Skeletal muscle cell (primary cell): Measurements from ENCODE around the gene ATP23.

Source experiments
- DNase-seq: peaks from one replicate; pipeline ENCODE4 v3.0.0-alpha.2; 2010; ENCODE audit warnings: low read depth
- H3K4me3 ChIP-seq: 2 replicates; pipeline ENCODE4 v1.5.1; 2011; ENCODE audit warnings: low read depth, mild to moderate bottlenecking, control low read depth, low read length, moderate library complexity

The ATP23 gene, protein sequence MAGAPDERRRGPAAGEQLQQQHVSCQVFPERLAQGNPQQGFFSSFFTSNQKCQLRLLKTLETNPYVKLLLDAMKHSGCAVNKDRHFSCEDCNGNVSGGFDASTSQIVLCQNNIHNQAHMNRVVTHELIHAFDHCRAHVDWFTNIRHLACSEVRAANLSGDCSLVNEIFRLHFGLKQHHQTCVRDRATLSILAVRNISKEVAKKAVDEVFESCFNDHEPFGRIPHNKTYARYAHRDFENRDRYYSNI

DNA sequence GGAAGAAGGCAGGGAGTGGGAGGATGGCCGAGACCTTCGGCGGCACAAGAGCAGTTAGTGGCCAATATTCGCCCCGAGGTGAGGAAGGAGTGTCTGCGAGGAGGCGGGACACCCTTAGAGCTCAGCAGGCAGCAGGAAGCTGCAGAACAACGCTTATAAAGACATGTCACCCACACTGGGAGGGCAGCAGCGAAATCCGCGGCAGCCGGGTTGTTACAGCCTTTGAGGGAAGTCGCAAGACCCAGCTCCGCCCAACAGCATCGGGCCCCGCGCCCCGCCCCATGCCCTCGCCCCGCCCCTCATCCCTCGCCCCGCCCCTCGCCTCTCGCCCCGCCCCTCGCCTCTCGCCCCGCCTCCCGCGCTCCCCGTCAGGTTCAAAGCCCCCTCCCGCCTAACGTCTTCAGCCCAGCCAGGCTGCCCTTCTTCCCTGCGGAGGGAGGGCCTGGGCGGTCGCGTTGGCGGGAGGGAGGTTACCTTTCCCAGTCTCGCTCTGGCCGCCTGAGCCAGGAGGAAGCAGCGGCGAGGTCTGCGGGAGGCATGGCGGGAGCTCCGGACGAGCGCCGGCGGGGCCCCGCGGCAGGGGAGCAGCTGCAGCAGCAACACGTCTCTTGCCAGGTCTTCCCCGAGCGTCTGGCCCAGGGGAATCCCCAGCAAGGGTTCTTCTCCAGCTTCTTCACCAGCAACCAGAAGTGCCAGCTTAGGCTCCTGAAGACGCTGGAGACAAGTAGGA is at the start of gene ATP23:
Gene ATP23 (plus strand): TSS at position 403 of the 730 bp plus-strand sequence. CDS start 135 bp downstream, at position 538.
- peak; percentile 67 for DNase-seq
- H3K4me3 ChIP-seq = peak within 1 kb of the TSS; percentile 71

DNA sequence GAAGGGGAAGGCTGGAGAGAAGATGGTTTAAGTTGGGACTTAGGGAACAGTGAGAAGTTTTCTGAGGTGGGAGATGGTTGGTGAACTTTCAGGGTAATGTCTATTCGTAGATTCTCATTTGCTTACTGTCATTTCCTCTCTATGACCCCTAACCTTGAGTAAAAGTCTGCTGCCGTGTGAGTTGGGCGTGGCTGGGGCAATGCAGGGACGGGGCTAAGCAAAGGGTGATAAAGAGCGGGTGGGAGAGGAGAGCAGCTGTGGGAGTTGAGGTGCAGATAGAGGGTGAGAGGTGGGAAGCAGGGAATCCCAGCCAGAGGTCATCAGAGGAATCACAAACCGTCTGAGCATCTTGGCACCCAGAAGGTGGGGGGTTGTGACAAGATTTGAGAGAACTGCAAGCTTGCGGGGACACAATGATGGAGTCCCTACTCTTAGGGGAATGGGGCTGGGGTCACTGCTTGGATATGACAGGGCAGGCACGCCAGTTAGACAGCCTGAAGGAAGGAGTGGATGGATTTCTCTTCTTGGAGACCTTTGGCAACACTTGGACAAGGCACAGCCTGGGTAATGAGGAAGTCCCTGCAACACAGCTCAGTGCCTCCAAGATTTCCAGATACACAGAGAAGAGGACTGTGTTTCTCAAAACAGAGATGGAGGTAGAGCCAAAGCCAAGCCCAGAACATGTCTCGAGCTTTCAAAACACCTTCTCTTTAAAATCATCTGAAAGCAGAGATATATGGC is 49.0 kb upstream of the ATP23 start:
- no peak overlapping the region for H3K4me3 ChIP-seq
- DNase-seq = no peak

- peak; percentile 93 for DNase-seq
- peak overlapping the region; percentile 14 for H3K4me3 ChIP-seq
Observed at GRCh38 chr12:57893431-57894353, 47.7 kb upstream of the ATP23 start.

- DNase-seq = no peak
- H3K4me3 ChIP-seq = peak overlapping the region; percentile 3
Observed at GRCh38 chr12:57894399-57895292, 46.7 kb upstream of the ATP23 start.

- H3K4me3 ChIP-seq = no peak overlapping the region
- no peak for DNase-seq
Observed at GRCh38 chr12:57895389-57896114, 45.8 kb upstream of the ATP23 start.

GRCh38 chr12:57896115-57896433 is 45.3 kb upstream of the ATP23 start:
- peak overlapping the region; percentile 43 for H3K4me3 ChIP-seq
- DNase-seq = no peak

- peak overlapping the region; percentile 43 for H3K4me3 ChIP-seq
- no peak for DNase-seq
Observed at GRCh38 chr12:57896434-57897201, 44.7 kb upstream of the ATP23 start.

DNA sequence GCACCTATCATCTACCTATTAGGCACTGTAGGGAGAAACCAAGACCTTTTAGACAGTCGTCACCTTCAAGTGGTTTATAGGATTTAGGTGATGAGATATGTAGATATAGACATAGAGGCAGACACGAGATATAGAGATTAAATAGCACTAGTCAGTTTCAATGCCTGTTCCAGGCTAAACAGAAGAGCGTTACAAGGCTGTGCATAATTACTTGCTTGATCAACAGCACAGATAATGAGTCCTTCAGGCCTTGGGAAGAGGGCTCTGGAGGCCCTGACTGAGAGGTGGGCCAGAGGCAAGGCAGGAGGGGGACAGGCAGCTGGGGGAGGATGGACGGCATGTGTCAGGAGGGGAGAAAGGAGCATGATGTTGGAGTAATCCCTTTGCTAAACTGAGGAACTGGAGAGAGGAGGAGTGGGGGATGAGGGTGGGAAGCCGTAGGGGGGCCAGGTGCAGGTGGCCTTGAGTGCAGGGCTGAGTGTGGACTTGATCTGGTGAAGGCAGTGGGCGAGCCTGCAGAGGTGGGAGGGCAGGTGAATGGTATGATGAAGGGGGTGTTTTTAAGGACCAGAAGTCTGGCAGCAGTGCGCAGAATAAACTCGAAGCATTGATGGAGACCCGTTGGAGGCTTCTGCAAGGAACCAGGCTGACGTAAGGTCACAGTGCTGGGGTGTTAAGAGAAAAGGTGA is 43.9 kb upstream of the ATP23 start:
- no peak for DNase-seq
- no peak overlapping the region for H3K4me3 ChIP-seq

- no peak for DNase-seq
- H3K4me3 ChIP-seq = no peak overlapping the region
Observed at GRCh38 chr12:57898308-57898970, 42.9 kb upstream of the ATP23 start.

- H3K4me3 ChIP-seq = no peak overlapping the region
- no peak for DNase-seq
Observed at GRCh38 chr12:57899010-57899662, 42.2 kb upstream of the ATP23 start.

DNA sequence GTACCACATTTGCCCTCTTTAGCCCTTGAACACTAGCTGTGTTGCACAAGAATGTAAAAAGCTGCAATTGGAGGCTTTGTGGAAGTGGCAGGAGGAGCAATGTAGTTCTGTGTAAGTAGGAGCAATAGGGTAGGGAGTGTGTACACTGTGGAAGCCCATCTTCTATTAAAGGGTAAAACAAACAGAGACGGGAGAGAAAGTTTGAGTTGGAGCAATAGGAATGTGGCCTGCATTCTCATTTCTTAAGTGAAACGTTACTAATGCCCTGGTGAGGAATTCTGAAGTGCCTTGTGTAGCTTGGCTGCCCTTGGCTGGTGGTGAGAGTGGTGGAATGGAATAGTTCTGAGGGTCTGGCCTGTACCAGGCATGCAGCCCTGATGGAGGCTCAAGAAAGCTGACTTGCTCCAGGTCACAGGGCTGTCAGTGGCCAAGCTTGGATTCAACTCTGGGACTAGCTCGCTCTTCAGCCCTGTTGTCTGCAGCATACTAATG is 38.8 kb upstream of the ATP23 start:
- no peak for DNase-seq

DNA sequence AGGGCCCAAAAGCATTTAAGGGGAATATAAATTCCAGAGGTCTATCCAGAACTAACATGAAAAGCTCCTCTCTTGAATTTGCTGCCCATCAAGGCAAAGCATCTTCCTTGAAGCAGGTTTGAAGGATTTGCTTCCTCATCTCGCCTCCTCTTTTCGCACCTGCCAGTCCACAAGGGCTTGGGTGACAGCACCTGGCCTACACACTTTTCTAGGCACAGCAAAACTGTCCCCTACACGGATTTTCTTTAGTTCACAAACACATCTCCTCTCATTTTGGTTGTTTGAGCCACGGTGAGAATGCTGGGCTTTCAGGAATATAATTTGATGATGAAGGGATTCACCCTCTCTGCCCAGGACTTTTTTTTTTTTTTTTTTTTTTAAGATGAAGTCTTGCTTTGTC is 36.9 kb upstream of the ATP23 start:
- no peak for DNase-seq
- H3K4me3 ChIP-seq = no peak overlapping the region

More for the DNA sequence above, 38.8 kb upstream of the ATP23 start:
- no peak overlapping the region for H3K4me3 ChIP-seq

DNA sequence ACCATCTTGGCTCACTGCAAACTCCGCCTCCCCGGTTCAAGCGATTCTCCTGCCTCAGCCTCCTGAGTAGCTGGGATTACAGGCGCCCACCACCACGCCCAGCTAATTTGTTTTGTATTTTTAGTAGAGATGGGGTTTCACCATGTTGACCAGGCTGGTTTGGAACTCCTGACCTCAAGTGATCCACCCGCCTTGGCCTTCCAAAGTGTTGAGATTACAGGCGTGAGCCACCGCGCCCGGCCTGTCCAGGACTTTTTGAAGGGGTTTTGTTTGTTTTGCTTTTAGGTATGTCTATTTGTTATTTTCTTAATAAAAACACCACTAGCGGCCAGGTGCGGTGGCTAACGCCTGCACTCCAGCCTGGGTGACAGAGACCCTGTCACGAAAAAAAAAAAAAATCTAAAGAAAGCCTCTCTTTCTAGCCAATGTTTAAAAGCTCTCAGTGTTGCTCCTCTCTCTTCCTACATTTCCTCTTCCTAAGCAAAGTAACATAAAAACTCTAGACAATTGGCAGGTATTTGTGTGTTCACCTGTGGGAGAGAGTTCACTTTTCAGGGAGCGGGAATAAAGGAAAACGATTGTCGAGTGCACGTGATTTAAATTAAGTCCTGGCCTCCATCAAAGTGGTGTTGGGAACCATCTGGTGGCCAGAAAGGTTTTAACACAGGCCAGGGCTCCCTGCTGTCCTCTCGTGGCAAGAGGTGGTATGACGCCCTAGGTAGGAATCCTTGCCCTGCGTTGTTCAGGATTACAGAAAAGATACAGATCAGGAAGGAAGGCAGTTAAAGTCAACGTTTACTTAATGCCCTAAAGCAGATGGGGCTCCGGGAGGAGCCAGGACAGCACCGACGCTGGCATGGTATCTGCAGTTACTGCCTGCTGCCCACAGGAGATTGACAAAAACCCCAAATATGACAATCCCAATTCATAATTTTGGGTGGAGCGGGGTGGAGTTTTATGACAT is 36.2 kb upstream of the ATP23 start:
- H3K4me3 ChIP-seq = no peak overlapping the region
- DNase-seq = no peak

GRCh38 chr12:57905812-57906475 is 35.4 kb upstream of the ATP23 start:
- H3K4me3 ChIP-seq = no peak overlapping the region
- DNase-seq = no peak
